HEK293 (cell line): ENCODE measurements around the gene PPID.

Experiments
- HOXA7 ChIP-seq: sonication (generic); formaldehyde crosslinking; IDR thresholded peaks from 2 replicates; pipeline ENCODE4 v1.8.1; 2022; ENCODE audit warnings: missing genetic modification reagents, borderline replicate concordance
- IKZF3 ChIP-seq: fragments of 450-650 bp; IDR thresholded peaks from 2 replicates; pipeline ENCODE4 v1.5.0; 2018; ENCODE audit warnings: missing biosample characterization, mild to moderate bottlenecking, missing genetic modification characterization, moderate library complexity
- KLF8 ChIP-seq: fragments of 450-650 bp; formaldehyde crosslinking; IDR thresholded peaks from 2 replicates; pipeline ENCODE4 v1.5.1; 2016; ENCODE audit warnings: missing biosample characterization, missing genetic modification characterization
- KLF9 ChIP-seq: fragments of 450-650 bp; formaldehyde crosslinking; IDR thresholded peaks from 2 replicates; pipeline ENCODE4 v1.5.1; 2016; ENCODE audit warnings: missing biosample characterization, missing genetic modification characterization, low read depth
- MYNN ChIP-seq: fragments of 450-650 bp; formaldehyde crosslinking; IDR thresholded peaks from 2 replicates; pipeline ENCODE4 v1.5.1; 2016; ENCODE audit warnings: missing biosample characterization, missing genetic modification characterization, borderline replicate concordance
- PRDM1 ChIP-seq: fragments of 450-650 bp; formaldehyde crosslinking; IDR thresholded peaks from 2 replicates; pipeline ENCODE4; 2016; ENCODE audit warnings: missing biosample characterization, missing genetic modification characterization
- SCRT2 ChIP-seq: fragments of 450-650 bp; formaldehyde crosslinking; IDR thresholded peaks from 2 replicates; pipeline ENCODE4 v1.5.1; 2016; ENCODE audit warnings: missing biosample characterization, missing genetic modification characterization
- ZBTB20 ChIP-seq: fragments of 450-650 bp; formaldehyde crosslinking; IDR thresholded peaks from 2 replicates; pipeline ENCODE4 v1.5.1; 2016; ENCODE audit warnings: missing biosample characterization, missing genetic modification characterization
- ZEB2 ChIP-seq: fragments of 450-650 bp; formaldehyde crosslinking; IDR thresholded peaks from 2 replicates; pipeline ENCODE4 v1.5.1; 2016; ENCODE audit warnings: missing biosample characterization, missing genetic modification characterization
- ZNF132 ChIP-seq: fragments of 450-650 bp; formaldehyde crosslinking; IDR thresholded peaks from 2 replicates; pipeline ENCODE4 v1.5.1; 2017; ENCODE audit warnings: missing biosample characterization, missing genetic modification characterization, borderline replicate concordance
- ZNF138 ChIP-seq: fragments of 450-650 bp; formaldehyde crosslinking; IDR thresholded peaks from 2 replicates; pipeline ENCODE4 v1.5.1; 2016; ENCODE audit warnings: missing biosample characterization, missing genetic modification characterization, borderline replicate concordance
- ZNF146 ChIP-seq: fragments of 450-650 bp; formaldehyde crosslinking; IDR thresholded peaks from 2 replicates; pipeline ENCODE4 v1.5.1; 2016; ENCODE audit warnings: missing biosample characterization, missing genetic modification characterization
- ZNF324 ChIP-seq: fragments of 450-650 bp; formaldehyde crosslinking; IDR thresholded peaks from 2 replicates; pipeline ENCODE4 v1.5.1; 2016; ENCODE audit warnings: missing biosample characterization, missing genetic modification characterization
- ZNF335 ChIP-seq: fragments of 450-650 bp; formaldehyde crosslinking; conservative IDR thresholded peaks from 2 replicates; pipeline ENCODE4 v1.5.1; 2016; ENCODE audit warnings: missing biosample characterization, missing genetic modification characterization
- ZNF416 ChIP-seq: fragments of 450-650 bp; formaldehyde crosslinking; IDR thresholded peaks from 2 replicates; pipeline ENCODE4 v1.5.1; 2016; ENCODE audit warnings: missing biosample characterization, missing genetic modification characterization
- ZNF423 ChIP-seq: fragments of 450-650 bp; formaldehyde crosslinking; IDR thresholded peaks from 2 replicates; pipeline ENCODE4 v1.5.1; 2016; ENCODE audit warnings: missing biosample characterization, missing genetic modification characterization
- ZNF548 ChIP-seq: fragments of 450-650 bp; formaldehyde crosslinking; IDR thresholded peaks from 2 replicates; pipeline ENCODE4 v1.5.1; 2016; ENCODE audit warnings: missing biosample characterization, missing genetic modification characterization
- ZNF555 ChIP-seq: fragments of 450-650 bp; formaldehyde crosslinking; conservative IDR thresholded peaks from 2 replicates; pipeline ENCODE4 v1.5.1; 2017; ENCODE audit warnings: missing biosample characterization, mild to moderate bottlenecking, missing genetic modification characterization, inconsistent platforms
- ZNF624 ChIP-seq: fragments of 450-650 bp; formaldehyde crosslinking; IDR thresholded peaks from 2 replicates; pipeline ENCODE4 v1.5.1; 2017; ENCODE audit warnings: missing biosample characterization, missing genetic modification characterization
- ZNF677 ChIP-seq: fragments of 450-650 bp; IDR thresholded peaks from 2 replicates; pipeline ENCODE4 v1.5.0; 2018; ENCODE audit warnings: missing biosample characterization, mild to moderate bottlenecking, missing genetic modification characterization, moderate library complexity
- ZNF791 ChIP-seq: fragments of 450-650 bp; formaldehyde crosslinking; IDR thresholded peaks from 2 replicates; pipeline ENCODE4 v1.5.1; 2016; ENCODE audit warnings: missing biosample characterization, missing genetic modification characterization
- ZNF792 ChIP-seq: fragments of 450-650 bp; formaldehyde crosslinking; IDR thresholded peaks from 2 replicates; pipeline ENCODE4 v1.5.1; 2016; ENCODE audit warnings: missing biosample characterization, missing genetic modification characterization
- TF ChIP-seq, protein P1 (sequence below): fragments of 450-650 bp; formaldehyde crosslinking; IDR thresholded peaks from 2 replicates; pipeline ENCODE4 v1.5.1; 2016; ENCODE audit warnings: missing biosample characterization, missing genetic modification characterization
- TF ChIP-seq, protein P2 (sequence below): fragments of 450-650 bp; formaldehyde crosslinking; IDR thresholded peaks from 2 replicates; pipeline ENCODE4 v1.5.1; 2017; ENCODE audit warnings: missing biosample characterization, mild to moderate bottlenecking, missing genetic modification characterization, moderate library complexity
- TF ChIP-seq, protein P3 (sequence below): fragments of 450-650 bp; formaldehyde crosslinking; IDR thresholded peaks from 2 replicates; pipeline ENCODE4 v1.5.1; 2016; ENCODE audit warnings: missing biosample characterization, missing genetic modification characterization
- TF ChIP-seq, protein P4 (sequence below): fragments of 450-650 bp; formaldehyde crosslinking; IDR thresholded peaks from 2 replicates; pipeline ENCODE4; 2016; ENCODE audit warnings: missing biosample characterization, missing genetic modification characterization
- TF ChIP-seq, protein P5 (sequence below): fragments of 450-650 bp; formaldehyde crosslinking; IDR thresholded peaks from 2 replicates; pipeline ENCODE4 v1.5.1; 2016; ENCODE audit warnings: missing biosample characterization, missing genetic modification characterization
- TF ChIP-seq, protein P6 (sequence below): fragments of 450-650 bp; formaldehyde crosslinking; conservative IDR thresholded peaks from 2 replicates; pipeline ENCODE4 v1.5.1; 2016; ENCODE audit warnings: low read depth, missing biosample characterization, missing genetic modification characterization

Gene PPID

DNA sequence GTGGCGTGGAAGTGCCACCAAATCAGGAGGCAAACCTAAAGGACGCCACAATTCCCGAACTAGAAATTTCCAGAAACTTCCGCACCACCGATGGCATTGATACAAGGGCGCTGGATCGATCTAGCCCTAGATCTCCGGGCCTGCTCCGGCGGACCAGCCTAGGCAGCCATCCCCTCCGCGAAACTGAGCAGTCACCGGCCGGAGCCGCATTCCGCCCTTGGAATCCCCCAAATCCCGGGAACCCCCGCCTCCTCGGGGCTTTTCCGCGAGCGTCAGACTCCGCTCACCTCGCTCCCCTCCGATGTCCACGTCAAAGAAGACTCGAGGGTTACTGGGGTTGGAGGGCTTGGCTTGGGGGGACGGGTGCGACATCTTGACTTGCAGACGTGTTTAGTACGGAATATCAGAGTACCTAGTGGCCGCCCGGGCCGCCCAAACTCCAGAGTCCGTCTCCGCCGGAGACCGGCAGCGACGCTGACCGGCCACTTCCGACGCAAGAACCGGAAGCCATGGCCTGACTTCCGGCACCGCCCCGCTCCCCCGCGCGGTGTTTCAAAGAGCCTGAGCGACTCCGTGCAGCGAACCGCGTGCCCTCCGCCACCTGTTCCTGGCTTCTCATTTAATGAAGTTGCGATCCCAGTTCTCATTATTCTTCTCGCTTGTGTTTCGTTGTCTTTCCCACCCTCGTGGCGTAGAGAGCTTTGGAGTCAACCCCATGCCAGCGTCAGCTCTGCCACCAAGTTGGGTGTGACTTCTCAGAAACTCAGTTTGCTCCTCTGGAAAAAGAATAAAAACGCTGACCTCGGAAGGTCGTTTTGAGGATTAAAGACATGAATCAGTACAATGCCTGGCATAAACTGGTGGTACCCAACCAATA is at the start of gene PPID (continued):
- TF ChIP-seq KLF8 (tag by site-specific recombination), result peak; percentile 64
- TF ChIP-seq, protein P1, sequence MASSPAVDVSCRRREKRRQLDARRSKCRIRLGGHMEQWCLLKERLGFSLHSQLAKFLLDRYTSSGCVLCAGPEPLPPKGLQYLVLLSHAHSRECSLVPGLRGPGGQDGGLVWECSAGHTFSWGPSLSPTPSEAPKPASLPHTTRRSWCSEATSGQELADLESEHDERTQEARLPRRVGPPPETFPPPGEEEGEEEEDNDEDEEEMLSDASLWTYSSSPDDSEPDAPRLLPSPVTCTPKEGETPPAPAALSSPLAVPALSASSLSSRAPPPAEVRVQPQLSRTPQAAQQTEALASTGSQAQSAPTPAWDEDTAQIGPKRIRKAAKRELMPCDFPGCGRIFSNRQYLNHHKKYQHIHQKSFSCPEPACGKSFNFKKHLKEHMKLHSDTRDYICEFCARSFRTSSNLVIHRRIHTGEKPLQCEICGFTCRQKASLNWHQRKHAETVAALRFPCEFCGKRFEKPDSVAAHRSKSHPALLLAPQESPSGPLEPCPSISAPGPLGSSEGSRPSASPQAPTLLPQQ, result peak; percentile 33
- TF ChIP-seq, protein P2, sequence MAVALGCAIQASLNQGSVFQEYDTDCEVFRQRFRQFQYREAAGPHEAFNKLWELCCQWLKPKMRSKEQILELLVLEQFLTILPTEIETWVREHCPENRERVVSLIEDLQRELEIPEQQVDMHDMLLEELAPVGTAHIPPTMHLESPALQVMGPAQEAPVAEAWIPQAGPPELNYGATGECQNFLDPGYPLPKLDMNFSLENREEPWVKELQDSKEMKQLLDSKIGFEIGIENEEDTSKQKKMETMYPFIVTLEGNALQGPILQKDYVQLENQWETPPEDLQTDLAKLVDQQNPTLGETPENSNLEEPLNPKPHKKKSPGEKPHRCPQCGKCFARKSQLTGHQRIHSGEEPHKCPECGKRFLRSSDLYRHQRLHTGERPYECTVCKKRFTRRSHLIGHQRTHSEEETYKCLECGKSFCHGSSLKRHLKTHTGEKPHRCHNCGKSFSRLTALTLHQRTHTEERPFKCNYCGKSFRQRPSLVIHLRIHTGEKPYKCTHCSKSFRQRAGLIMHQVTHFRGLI (tag by site-specific recombination), result no peak
- TF ChIP-seq ZNF791 (tag by site-specific recombination), result no peak
- TF ChIP-seq ZBTB20, result peak; percentile 70; the same call in 1 of the 2 replicates
- TF ChIP-seq, protein P3, sequence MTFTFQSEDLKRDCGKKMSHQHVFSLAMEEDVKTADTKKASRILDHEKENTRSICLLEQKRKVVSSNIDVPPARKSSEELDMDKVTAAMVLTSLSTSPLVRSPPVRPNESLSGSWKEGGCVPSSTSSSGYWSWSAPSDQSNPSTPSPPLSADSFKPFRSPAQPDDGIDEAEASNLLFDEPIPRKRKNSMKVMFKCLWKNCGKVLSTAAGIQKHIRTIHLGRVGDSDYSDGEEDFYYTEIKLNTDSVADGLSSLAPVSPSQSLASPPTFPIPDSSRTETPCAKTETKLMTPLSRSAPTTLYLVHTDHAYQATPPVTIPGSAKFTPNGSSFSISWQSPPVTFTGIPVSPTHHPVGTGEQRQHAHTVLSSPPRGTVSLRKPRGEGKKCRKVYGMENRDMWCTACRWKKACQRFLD (tag by site-specific recombination), result no peak
- TF ChIP-seq HOXA7, result no peak
- no peak for TF ChIP-seq ZNF138 (tag by site-specific recombination)
- no peak for TF ChIP-seq ZNF132 (tag by site-specific recombination)
- no peak for TF ChIP-seq ZNF677 (tag by site-specific recombination)
- no peak for TF ChIP-seq ZNF792 (tag by site-specific recombination)
- no peak for TF ChIP-seq ZNF548 (tag by site-specific recombination)
- no peak for TF ChIP-seq ZNF423
- TF ChIP-seq, protein P4, sequence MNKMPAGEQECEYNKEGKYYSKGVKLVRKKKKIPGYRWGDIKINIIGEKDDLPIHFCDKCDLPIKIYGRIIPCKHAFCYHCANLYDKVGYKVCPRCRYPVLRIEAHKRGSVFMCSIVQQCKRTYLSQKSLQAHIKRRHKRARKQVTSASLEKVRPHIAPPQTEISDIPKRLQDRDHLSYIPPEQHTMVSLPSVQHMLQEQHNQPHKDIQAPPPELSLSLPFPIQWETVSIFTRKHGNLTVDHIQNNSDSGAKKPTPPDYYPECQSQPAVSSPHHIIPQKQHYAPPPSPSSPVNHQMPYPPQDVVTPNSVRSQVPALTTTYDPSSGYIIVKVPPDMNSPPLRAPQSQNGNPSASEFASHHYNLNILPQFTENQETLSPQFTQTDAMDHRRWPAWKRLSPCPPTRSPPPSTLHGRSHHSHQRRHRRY (tag by site-specific recombination), result no peak
- TF ChIP-seq PRDM1 (tag by site-specific recombination), result no peak
- no peak for TF ChIP-seq ZNF146
- TF ChIP-seq, protein P5, sequence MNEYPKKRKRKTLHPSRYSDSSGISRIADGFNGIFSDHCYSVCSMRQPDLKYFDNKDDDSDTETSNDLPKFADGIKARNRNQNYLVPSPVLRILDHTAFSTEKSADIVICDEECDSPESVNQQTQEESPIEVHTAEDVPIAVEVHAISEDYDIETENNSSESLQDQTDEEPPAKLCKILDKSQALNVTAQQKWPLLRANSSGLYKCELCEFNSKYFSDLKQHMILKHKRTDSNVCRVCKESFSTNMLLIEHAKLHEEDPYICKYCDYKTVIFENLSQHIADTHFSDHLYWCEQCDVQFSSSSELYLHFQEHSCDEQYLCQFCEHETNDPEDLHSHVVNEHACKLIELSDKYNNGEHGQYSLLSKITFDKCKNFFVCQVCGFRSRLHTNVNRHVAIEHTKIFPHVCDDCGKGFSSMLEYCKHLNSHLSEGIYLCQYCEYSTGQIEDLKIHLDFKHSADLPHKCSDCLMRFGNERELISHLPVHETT (tag by site-specific recombination), result no peak
- peak; percentile 78 for TF ChIP-seq ZEB2
- no peak for TF ChIP-seq MYNN
- peak; percentile 89 for TF ChIP-seq ZNF335 (tag by site-specific recombination)
- no peak for TF ChIP-seq ZNF324
- TF ChIP-seq, protein P6, sequence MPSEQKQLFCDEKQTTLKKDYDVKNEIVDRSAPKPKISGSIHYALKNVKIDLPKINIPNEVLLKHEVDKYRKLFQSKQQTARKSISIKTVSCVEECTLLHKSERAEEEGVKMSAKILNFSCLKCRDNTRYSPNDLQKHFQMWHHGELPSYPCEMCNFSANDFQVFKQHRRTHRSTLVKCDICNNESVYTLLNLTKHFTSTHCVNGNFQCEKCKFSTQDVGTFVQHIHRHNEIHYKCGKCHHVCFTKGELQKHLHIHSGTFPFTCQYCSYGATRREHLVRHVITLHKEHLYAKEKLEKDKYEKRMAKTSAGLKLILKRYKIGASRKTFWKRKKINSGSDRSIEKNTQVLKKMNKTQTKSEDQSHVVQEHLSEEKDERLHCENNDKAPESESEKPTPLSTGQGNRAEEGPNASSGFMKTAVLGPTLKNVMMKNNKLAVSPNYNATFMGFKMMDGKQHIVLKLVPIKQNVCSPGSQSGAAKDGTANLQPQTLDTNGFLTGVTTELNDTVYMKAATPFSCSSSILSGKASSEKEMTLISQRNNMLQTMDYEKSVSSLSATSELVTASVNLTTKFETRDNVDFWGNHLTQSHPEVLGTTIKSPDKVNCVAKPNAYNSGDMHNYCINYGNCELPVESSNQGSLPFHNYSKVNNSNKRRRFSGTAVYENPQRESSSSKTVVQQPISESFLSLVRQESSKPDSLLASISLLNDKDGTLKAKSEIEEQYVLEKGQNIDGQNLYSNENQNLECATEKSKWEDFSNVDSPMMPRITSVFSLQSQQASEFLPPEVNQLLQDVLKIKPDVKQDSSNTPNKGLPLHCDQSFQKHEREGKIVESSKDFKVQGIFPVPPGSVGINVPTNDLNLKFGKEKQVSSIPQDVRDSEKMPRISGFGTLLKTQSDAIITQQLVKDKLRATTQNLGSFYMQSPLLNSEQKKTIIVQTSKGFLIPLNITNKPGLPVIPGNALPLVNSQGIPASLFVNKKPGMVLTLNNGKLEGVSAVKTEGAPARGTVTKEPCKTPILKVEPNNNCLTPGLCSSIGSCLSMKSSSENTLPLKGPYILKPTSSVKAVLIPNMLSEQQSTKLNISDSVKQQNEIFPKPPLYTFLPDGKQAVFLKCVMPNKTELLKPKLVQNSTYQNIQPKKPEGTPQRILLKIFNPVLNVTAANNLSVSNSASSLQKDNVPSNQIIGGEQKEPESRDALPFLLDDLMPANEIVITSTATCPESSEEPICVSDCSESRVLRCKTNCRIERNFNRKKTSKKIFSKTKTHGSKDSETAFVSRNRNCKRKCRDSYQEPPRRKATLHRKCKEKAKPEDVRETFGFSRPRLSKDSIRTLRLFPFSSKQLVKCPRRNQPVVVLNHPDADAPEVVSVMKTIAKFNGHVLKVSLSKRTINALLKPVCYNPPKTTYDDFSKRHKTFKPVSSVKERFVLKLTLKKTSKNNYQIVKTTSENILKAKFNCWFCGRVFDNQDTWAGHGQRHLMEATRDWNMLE (tag by site-specific recombination), result peak; percentile 95
- no peak for TF ChIP-seq ZNF416 (tag by site-specific recombination)
- TF ChIP-seq KLF9 (tag by site-specific recombination), result no peak
- TF ChIP-seq SCRT2 (tag by site-specific recombination), result peak; percentile 93
- no peak for TF ChIP-seq ZNF555
- no peak for TF ChIP-seq ZNF624 (tag by site-specific recombination)
- peak; percentile 52 for TF ChIP-seq IKZF3 (tag by site-specific recombination)
